Breast epithelium (tissue), 3 donors: ENCODE results near the gene NUTM2A.
"Not testable (repeated sequence)": the region's sequence is repeated elsewhere in the genome, so short reads cannot be mapped to it uniquely, and the experiment has no call there.

Experiments used
- CTCF ChIP-seq, 3 donors: fragments of 450-650 bp; IDR thresholded peaks; one replicate each; pipeline ENCODE4 v1.5.1; 2016 to 2017; ENCODE audit warnings: antibody characterized with exemption in 3 of 3, mild to moderate bottlenecking in 3 of 3, moderate library complexity in 3 of 3
- POLR2A ChIP-seq: fragments of 450-650 bp; IDR thresholded peaks from one replicate; pipeline ENCODE4 v1.6.1; 2016; ENCODE audit warnings: antibody characterized with exemption, mild to moderate bottlenecking, moderate library complexity
- POLR2AphosphoS5 ChIP-seq, 3 donors: sonication (generic); formaldehyde crosslinking; IDR thresholded peaks; one replicate each; pipeline ENCODE4 v1.6.1; 2017; ENCODE audit warnings: antibody characterized with exemption in 3 of 3

DNA sequence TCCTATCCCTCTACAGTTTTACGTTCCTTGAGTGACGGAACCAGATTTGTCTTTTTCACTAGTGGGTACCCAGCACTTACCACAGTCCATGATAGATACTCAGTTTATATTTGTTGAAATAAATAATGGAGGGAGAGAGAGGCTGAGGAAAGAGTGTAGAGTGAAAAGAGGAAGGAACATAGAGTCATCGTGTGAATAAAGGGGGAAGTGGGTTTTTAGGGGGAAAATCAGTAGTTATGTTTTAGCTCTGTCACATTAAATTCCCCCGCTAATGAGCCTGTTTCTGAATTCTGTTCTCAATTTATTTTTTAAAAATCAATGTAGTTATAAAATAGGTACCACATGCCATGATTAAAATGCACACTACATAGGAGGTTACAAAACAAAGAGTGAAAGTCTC lies 39.2 kb upstream of the NUTM2A start:
- TF ChIP-seq POLR2A; CTCF (IDR thresholded peaks at IDR 0.05); POLR2AphosphoS5 (IDR thresholded peaks at IDR 0.05): not testable (repeated sequence)
